ENCODE data around the gene DNER. TPM values are rescaled to one million over a fixed set of nuclear protein-coding genes. Genes with fewer than 3 reads are reported as not detected.

Gene DNER
- total RNA-seq, 2 donors from 2014 or later = 0.27 to 1.7 TPM

DNA sequence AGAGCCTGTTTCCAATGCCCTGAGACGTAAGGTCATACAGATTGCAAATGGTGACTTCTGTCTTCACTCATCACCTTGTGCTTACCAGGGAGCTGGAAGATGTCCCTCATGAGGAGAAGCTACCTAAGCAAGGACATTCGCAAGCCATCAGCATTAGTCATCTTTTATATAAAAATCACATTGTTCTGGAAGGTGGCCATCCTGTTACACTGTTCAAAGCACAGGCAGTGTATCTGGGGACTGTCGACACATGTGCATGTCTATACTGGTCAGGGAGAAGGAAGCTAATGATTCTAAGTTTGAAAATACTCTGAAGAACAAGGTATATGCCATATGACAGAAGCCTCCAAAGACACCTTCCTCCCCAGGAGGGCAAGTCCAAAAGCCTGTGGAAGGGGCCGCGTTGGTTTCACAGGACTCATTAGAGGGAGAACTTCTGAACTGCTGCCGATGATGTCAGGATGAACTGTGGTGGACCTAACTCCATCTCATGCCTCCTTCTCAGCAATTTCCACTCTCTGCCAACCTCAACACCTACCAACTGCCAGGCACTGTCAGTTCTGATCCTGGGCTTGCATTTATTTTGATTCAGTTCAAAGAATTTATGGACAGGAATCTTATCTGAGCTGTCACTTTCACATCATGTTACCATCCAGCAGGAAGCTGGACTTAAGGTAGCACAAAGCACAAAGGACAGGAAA is 39.4 kb downstream of the DNER start:
- Histone ChIP-seq H3K27me3 (no peaks in the 10 kb centered on the region), H3K9ac (ENCODE audit: low read depth in 2 of 2, low read length in 2 of 2) (no peak overlapping the region), H3K36me3 (no peaks in the 10 kb centered on the region), H3K9me3 (no peaks in the 10 kb centered on the region), H3K27ac (no peak overlapping the region), H3K4me1 (no peaks in the 10 kb centered on the region), H3K4me3 (no peak overlapping the region)
- TF ChIP-seq, protein P1, sequence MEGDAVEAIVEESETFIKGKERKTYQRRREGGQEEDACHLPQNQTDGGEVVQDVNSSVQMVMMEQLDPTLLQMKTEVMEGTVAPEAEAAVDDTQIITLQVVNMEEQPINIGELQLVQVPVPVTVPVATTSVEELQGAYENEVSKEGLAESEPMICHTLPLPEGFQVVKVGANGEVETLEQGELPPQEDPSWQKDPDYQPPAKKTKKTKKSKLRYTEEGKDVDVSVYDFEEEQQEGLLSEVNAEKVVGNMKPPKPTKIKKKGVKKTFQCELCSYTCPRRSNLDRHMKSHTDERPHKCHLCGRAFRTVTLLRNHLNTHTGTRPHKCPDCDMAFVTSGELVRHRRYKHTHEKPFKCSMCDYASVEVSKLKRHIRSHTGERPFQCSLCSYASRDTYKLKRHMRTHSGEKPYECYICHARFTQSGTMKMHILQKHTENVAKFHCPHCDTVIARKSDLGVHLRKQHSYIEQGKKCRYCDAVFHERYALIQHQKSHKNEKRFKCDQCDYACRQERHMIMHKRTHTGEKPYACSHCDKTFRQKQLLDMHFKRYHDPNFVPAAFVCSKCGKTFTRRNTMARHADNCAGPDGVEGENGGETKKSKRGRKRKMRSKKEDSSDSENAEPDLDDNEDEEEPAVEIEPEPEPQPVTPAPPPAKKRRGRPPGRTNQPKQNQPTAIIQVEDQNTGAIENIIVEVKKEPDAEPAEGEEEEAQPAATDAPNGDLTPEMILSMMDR (IDR thresholded peaks at IDR 0.05) = no peak
- no peak for DNase-seq
- intact Hi-C loops (cut with DNase I) = no loop called here

DNA sequence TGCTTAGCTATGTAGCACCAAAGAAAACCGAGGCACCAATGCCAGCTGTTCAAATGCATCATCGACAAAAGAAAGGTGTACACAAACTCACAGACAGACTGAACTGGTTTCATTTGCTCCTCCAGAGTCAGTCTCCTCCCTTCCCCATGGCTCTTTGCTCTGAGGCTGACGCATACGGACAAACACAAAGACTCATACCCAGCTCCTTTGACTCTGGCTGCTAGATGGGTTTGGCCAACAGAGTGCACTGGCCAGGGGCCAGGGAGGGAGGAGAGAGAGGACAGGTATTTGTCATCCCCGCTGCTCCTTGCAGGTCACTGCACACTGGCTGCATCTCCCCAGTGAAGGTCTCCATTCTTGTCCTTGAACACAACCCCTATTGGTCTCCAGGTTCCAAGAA is 40.7 kb downstream of the DNER start:
- Histone ChIP-seq H3K36me3 (no peaks in the 10 kb centered on the region), H3K4me1 (no peaks in the 10 kb centered on the region), H3K27ac (no peak overlapping the region), H3K9me3 (no peaks in the 10 kb centered on the region), H3K9ac (ENCODE audit: low read depth in 2 of 2, low read length in 2 of 2) (no peak overlapping the region), H3K27me3 (no peaks in the 10 kb centered on the region), H3K4me3 (no peak overlapping the region)
- DNase-seq = no peak
- TF ChIP-seq, protein P1 (IDR thresholded peaks at IDR 0.05) = no peak
- intact Hi-C loops (cut with DNase I) = no loop called here

DNA sequence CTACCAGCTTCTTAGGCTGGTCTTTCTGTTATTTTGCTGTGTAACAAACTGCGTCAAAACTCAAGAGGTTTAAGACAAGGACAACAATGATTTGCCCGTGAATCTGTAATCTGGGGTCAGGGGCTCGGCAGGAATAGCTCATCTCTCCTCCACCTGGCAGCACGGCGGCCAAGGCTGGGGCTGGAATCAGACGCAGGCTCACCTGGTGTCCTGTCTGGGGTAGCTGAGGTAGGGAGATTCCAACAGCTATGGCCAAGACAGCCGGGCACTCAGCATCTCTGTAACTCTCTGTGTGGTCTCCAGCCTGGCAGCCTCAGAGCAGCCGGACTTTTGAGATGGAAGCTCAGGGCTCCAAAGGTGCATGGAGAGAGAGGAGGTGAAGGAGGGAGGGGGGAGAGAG is 42.3 kb downstream of the DNER start:
- TF ChIP-seq, protein P1 (IDR thresholded peaks at IDR 0.05) = no peak
- H3K9me3 ChIP-seq = no peaks in the 10 kb centered on the region
- no peak overlapping the region for H3K4me3 ChIP-seq
- no peaks in the 10 kb centered on the region for H3K36me3 ChIP-seq
- no peak for DNase-seq
- H3K4me1 ChIP-seq = no peaks in the 10 kb centered on the region
- no peaks in the 10 kb centered on the region for H3K27me3 ChIP-seq
- H3K9ac ChIP-seq (ENCODE audit: low read depth in 2 of 2, low read length in 2 of 2) = no peak overlapping the region
- intact Hi-C loops (cut with DNase I) = no loop called here
- no peak overlapping the region for H3K27ac ChIP-seq

DNA sequence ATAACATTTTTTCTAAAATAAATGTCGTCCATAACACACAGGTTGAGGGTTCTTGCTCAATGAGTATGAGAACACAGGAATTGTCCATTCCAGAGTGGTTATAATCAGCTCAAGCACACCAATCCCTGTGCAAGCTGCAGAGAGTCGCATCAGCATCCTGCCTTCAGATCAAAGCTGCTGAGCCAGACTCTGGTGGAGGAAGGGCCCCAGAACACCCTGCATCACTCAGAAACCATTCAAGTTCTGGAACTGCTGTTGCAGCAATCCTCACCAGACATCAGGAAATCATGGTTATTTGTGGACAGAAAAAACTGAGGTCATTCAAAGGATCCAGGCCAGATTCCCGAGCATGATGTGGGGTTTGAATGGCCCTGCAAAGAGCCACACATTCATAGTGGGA is 44.5 kb downstream of the DNER start:
- Histone ChIP-seq H3K36me3 (no peaks in the 10 kb centered on the region), H3K4me1 (no peaks in the 10 kb centered on the region), H3K9me3 (no peaks in the 10 kb centered on the region), H3K9ac (ENCODE audit: low read depth in 2 of 2, low read length in 2 of 2) (no peak overlapping the region), H3K27me3 (no peaks in the 10 kb centered on the region), H3K4me3 (no peak overlapping the region), H3K27ac (no peak overlapping the region)
- TF ChIP-seq, protein P1 (IDR thresholded peaks at IDR 0.05) = no peak
- intact Hi-C loops (cut with DNase I) = no loop called here
- DNase-seq = no peak

DNA sequence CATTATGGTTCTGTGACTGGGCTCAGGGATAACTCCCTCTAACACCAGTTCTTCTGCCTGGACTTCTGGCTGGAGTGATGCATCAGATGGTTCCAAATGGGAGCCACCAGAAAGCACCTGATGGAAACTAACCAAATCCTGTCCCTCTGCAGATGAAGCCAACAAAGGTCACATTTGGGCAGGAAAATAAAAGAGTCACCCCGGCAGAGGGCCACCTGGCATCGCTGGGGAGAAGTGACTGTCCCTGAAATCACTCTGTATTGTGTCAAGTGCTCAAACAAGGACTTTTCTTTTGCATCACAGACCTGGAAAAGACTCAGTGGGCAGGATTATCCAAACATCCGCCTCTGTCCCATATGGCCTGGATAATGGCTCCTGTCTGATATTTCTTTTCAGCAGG is 47.5 kb downstream of the DNER start:
- H3K27me3 ChIP-seq = no peaks in the 10 kb centered on the region
- intact Hi-C loops (cut with DNase I) = no loop called here
- H3K27ac ChIP-seq = no peak overlapping the region
- DNase-seq = no peak
- no peak overlapping the region for H3K4me3 ChIP-seq
- H3K9ac ChIP-seq (ENCODE audit: low read depth in 2 of 2, low read length in 2 of 2) = no peak overlapping the region
- no peaks in the 10 kb centered on the region for H3K9me3 ChIP-seq
- no peaks in the 10 kb centered on the region for H3K4me1 ChIP-seq
- TF ChIP-seq, protein P1 (IDR thresholded peaks at IDR 0.05) = no peak
- H3K36me3 ChIP-seq = no peaks in the 10 kb centered on the region

Data from colonic mucosa (tissue), 4 donors.